ENCODE measurements around the gene SRBD1. TPM values are rescaled to one million over a fixed set of nuclear protein-coding genes. Genes with fewer than 3 reads are reported as not detected.

Gene SRBD1
- polyA plus RNA-seq, 2 of the 4 experiments (the other 2 are of a cell fraction): 11.0 to 13.7 TPM

DNA sequence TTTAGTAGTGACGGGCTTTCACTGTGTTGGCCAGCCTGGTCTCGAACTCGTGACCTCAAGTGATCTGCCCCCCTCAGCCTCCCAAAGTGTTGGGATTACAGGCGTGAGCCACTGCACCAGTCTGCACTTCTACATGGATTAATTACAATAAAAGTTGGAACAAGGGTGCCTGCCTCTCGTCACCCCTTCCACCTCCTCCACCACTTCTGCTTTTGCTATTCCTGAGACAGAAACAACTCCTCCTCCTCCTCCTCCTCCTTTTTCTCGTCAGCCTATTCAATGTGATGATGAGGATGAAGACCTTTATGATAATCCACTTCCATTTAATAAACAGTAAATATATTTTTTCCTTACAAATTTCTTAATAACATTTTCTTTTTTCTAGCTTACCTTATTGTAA, 35.2 kb downstream of the SRBD1 start (continued):
- TF ChIP-seq USF2 (IDR thresholded peaks at IDR 0.05): no peak
- TF ChIP-seq CBX2 (IDR thresholded peaks at IDR 0.05; ENCODE audit: borderline replicate concordance, low read depth): no peak
- no peak for TF ChIP-seq HDAC2 (IDR thresholded peaks at IDR 0.05)
- TF ChIP-seq, protein P1, sequence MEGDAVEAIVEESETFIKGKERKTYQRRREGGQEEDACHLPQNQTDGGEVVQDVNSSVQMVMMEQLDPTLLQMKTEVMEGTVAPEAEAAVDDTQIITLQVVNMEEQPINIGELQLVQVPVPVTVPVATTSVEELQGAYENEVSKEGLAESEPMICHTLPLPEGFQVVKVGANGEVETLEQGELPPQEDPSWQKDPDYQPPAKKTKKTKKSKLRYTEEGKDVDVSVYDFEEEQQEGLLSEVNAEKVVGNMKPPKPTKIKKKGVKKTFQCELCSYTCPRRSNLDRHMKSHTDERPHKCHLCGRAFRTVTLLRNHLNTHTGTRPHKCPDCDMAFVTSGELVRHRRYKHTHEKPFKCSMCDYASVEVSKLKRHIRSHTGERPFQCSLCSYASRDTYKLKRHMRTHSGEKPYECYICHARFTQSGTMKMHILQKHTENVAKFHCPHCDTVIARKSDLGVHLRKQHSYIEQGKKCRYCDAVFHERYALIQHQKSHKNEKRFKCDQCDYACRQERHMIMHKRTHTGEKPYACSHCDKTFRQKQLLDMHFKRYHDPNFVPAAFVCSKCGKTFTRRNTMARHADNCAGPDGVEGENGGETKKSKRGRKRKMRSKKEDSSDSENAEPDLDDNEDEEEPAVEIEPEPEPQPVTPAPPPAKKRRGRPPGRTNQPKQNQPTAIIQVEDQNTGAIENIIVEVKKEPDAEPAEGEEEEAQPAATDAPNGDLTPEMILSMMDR (IDR thresholded peaks at IDR 0.05): no peak
- TF ChIP-seq KDM1A (IDR thresholded peaks at IDR 0.05; ENCODE audit: low read depth): no peak
- TF ChIP-seq JUNB (IDR thresholded peaks at IDR 0.05): no peak

- no peak for FAIRE-seq
- 94% methylated on average over 3 of the region's 3 CpGs for WGBS (ENCODE audit: missing lambda C conversion rate)
- no peak for ATAC-seq
- ChIA-PET POLR2A (no interaction called here), CTCF (interaction anchor here (0.9 to 1.2 kb wide), 3 partner anchors 14 to 79 kb away, joined by 3 to 4 read pairs (median 3); no protein-coding TSS in a partner anchor)
- no peaks in the 10 kb centered on the region for H3K4me1 ChIP-seq
- TF ChIP-seq KDM5A (IDR thresholded peaks at IDR 0.05): no peak
- TF ChIP-seq CEBPB (IDR thresholded peaks at IDR 0.05): 0 out of 4 replicates have a peak, but pooled peaks of 1 of the 2 experiments have one; percentile 20
- no peak overlapping the region for H3K27ac ChIP-seq
- 0 out of 3 replicates have a peak, but pooled peaks cover 4% of the 10 kb centered on the region for H3K9me3 ChIP-seq
- no peak for DNase-seq (ENCODE audit: low read depth in 1 of 2, low spot score in 1 of 2)
- no peak overlapping the region for H3K4me3 ChIP-seq
- H3K4me2 ChIP-seq: no peak overlapping the region
Measured at GRCh38 chr2:45572979-45573378, 38.1 kb downstream of the SRBD1 start.

DNA sequence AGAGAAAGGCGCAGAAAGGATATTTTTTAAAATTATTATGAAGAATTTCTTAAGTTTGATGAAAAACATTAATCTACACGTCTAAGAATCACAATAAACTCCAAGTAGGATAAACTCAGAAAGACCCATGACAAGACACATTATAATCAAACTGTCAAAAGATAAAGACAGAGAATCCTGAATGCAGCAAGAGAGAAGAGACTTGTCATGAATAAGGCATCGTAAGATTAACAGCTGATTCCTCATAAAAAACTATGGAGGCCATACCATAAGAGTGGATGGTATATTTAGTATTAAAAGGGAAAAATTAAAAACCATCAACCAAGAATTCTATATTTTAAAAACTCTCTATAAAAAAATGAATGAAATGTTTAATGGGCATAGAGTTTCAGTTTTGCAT, 39.1 kb downstream of the SRBD1 start:
- Histone ChIP-seq H3K27ac (no peak overlapping the region), H3K4me1 (no peaks in the 10 kb centered on the region), H3K4me3 (no peak overlapping the region), H3K4me2 (no peak overlapping the region), H3K9me3 (0 out of 3 replicates have a peak, but pooled peaks cover 4% of the 10 kb centered on the region)
- CTCF ChIA-PET: no interaction called here
- ATAC-seq (no peak), DNase-seq (ENCODE audit: low read depth in 1 of 2, low spot score in 1 of 2) (no peak), FAIRE-seq (no peak)
- WGBS (ENCODE audit: missing lambda C conversion rate): 90% methylated on average over 3 of the region's 3 CpGs
- POLR2A ChIA-PET: no interaction called here
- TF ChIP-seq CBX2 (IDR thresholded peaks at IDR 0.05; ENCODE audit: borderline replicate concordance, low read depth) (no peak), PHF8 (IDR thresholded peaks at IDR 0.05; ENCODE audit: borderline replicate concordance, low read depth) (no peak), HMGXB4 (CRISPR knock-in tag; IDR thresholded peaks at IDR 0.05; ENCODE audit: borderline replicate concordance) (no peak), KDM1A (IDR thresholded peaks at IDR 0.05; ENCODE audit: low read depth) (no peak), NR3C1 (IDR thresholded peaks at IDR 0.05) (no peak), ZFP36 (IDR thresholded peaks at IDR 0.05; ENCODE audit: borderline replicate concordance, partially characterized antibody) (no peak), FOXS1 (CRISPR knock-in tag; IDR thresholded peaks at IDR 0.05) (no peak)

DNA sequence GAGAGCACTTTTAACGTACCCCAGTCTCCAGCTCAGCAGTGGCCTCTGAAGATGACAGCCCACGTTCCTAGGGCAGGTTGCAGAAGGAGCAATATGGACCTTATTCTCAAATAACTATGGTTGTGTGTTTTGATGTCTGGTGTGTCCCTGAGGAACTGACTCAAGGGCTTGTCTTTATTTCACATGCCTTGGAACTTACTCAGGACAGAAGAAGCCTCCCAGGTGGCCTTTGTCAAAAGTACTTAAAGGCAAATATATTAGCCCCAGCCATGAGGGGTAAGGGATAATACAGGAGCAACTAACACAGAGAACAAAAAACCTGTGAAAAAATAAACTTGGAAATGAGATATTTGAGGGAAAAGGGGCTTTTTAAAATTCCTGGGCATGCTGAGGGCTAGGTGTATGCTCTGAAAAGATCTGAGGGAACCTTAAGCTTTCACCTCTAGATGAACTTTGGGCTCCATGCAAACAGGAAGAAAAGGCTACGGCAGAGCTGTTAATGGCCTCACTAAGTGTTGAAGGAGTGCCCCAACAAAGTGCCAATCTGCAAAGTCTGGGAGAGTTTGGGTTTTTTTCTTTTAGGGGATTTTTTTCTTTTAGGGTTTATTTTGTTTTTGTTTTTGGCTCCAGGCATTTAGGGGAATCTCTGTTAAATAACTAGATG, 40.3 kb downstream of the SRBD1 start:
- POLR2A ChIA-PET: interaction anchor here (0.5 kb wide), 1 partner anchor 9 kb away, joined by 3 read pairs; no protein-coding TSS in a partner anchor
- no peak overlapping the region for H3K4me2 ChIP-seq
- H3K9me3 ChIP-seq: 0 out of 3 replicates have a peak, but pooled peaks cover 4% of the 10 kb centered on the region
- H3K27ac ChIP-seq: no peak overlapping the region
- ATAC-seq: no peak
- H3K4me3 ChIP-seq: no peak overlapping the region
- CTCF ChIA-PET: interaction anchor here (1.3 kb wide), 1 partner anchor 589 kb away, joined by 3 read pairs; no protein-coding TSS in a partner anchor
- no peak for FAIRE-seq
- DNase-seq (ENCODE audit: low read depth in 1 of 2, low spot score in 1 of 2): no peak
- 75% methylated on average over 3 of the region's 3 CpGs for WGBS (ENCODE audit: missing lambda C conversion rate)
- H3K4me1 ChIP-seq: no peaks in the 10 kb centered on the region
- TF ChIP-seq HOXA7 (CRISPR knock-in tag; IDR thresholded peaks at IDR 0.05) (no peak), RCOR1 (IDR thresholded peaks at IDR 0.05; ENCODE audit: low read depth, low read length) (no peak), CEBPB (IDR thresholded peaks at IDR 0.05) (no peak), CBX8 (IDR thresholded peaks at IDR 0.05) (no peak), ESRRA (IDR thresholded peaks at IDR 0.05; ENCODE audit: borderline replicate concordance, low read length) (no peak), TFCP2L1 (CRISPR knock-in tag; IDR thresholded peaks at IDR 0.05) (no peak), CBX2 (IDR thresholded peaks at IDR 0.05; ENCODE audit: borderline replicate concordance, low read depth) (no peak), ZNF302 (CRISPR knock-in tag; IDR thresholded peaks at IDR 0.05) (no peak), MAFK (IDR thresholded peaks at IDR 0.05; ENCODE audit: partially characterized antibody) (no peak), POLR2AphosphoS2 (conservative IDR thresholded peaks at IDR 0.05; ENCODE audit: low read length) (no peak), POLR2A (IDR thresholded peaks at IDR 0.05; ENCODE audit: low read length) (no peak), ZSCAN20 (CRISPR knock-in tag; IDR thresholded peaks at IDR 0.05) (no peak), KDM5A (IDR thresholded peaks at IDR 0.05) (no peak), SMC3 (IDR thresholded peaks at IDR 0.05) (no peak), TP53 (CRISPR knock-in tag; IDR thresholded peaks at IDR 0.05) (no peak)
